Loucy (cell line): ENCODE measurements around the gene PLCXD1.

Experiments
- EZH2phosphoT487 ChIP-seq: fragments of 200-600 bp; IDR thresholded peaks from 2 replicates; pipeline ENCODE4 v1.6.1; 2018; ENCODE audit warnings: antibody characterized with exemption, mild to moderate bottlenecking, moderate library complexity, borderline replicate concordance
- TF ChIP-seq, protein P1 (sequence below): fragments of 200-600 bp; sonication (generic); conservative IDR thresholded peaks from 2 replicates; pipeline ENCODE4 v1.5.1; 2014; ENCODE audit warnings: mild to moderate bottlenecking, antibody characterized with exemption, low read length

DNA sequence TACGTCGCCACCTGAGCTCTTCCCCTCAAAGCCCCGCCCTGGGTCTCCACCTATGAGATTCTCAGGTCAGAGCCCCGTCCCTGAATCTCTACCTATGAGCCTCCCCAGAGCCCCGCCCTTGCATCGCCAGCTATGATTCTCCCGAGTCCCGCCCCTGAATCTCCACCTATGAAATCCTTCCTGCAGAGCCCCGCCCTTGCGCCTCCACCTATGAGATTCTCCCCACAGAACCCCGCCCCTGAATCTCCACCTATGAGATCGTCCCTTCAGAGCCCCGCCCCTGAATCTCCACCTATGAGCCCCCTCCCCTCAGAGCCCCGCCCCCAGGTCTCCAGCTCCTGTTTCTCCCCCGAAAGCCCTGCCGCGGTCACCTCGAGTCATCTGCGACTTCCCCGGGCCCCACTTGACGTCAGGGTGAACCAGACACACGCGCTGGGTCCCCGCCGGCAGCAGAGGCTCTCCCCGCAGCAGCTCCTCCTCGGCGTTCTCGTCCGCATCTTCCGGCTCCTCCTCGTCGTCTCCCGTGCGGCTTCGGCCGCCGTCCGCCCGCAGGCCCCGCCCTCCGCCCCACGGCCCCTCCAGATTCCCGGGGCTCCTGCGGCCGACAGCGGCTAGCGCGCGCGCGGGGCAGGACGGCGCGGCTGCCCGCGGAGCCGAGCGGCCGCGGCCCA is 37.0 kb downstream of the PLCXD1 start:
- TF ChIP-seq, protein P1, sequence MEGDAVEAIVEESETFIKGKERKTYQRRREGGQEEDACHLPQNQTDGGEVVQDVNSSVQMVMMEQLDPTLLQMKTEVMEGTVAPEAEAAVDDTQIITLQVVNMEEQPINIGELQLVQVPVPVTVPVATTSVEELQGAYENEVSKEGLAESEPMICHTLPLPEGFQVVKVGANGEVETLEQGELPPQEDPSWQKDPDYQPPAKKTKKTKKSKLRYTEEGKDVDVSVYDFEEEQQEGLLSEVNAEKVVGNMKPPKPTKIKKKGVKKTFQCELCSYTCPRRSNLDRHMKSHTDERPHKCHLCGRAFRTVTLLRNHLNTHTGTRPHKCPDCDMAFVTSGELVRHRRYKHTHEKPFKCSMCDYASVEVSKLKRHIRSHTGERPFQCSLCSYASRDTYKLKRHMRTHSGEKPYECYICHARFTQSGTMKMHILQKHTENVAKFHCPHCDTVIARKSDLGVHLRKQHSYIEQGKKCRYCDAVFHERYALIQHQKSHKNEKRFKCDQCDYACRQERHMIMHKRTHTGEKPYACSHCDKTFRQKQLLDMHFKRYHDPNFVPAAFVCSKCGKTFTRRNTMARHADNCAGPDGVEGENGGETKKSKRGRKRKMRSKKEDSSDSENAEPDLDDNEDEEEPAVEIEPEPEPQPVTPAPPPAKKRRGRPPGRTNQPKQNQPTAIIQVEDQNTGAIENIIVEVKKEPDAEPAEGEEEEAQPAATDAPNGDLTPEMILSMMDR = no peak
- TF ChIP-seq EZH2phosphoT487 = no peak
